Hepatic stellate cell (primary cell): ENCODE results near the gene FAF2.
"Not testable (repeated sequence)": the region's sequence is repeated elsewhere in the genome, so short reads cannot be mapped to it uniquely, and the experiment has no call there.

ENCODE experiments used
- DNase-seq: peaks from one replicate; pipeline ENCODE4 v3.0.0; 2011; ENCODE audit warnings: low spot score

FAF2 gene

GRCh38 chr5:176543428-176544182 lies 95.4 kb downstream of the FAF2 start:
- no peak for DNase-seq

- no peak for DNase-seq
These were observed 97.2 kb downstream of the FAF2 start for GRCh38 chr5:176545388-176545736.

GRCh38 chr5:176545737-176546509 lies 97.7 kb downstream of the FAF2 start:
- no peak for DNase-seq

- DNase-seq, result no peak
These were observed 99.6 kb downstream of the FAF2 start for GRCh38 chr5:176547802-176548201.

GRCh38 chr5:176548967-176549444 lies 100.8 kb downstream of the FAF2 start, which contains the start of gene CDHR2:
Gene CDHR2, plus strand, starts transcription at chr5:176549342. Its CDS starts 16,011 bp downstream, at chr5:176565353.
- DNase-seq, result no peak

- no peak for DNase-seq
These were observed 101.7 kb downstream of the FAF2 start for GRCh38 chr5:176549871-176550270.

GRCh38 chr5:176550275-176550831 lies 102.2 kb downstream of the FAF2 start:
- no peak for DNase-seq

- DNase-seq, result not testable (repeated sequence)
These were observed 102.8 kb downstream of the FAF2 start for GRCh38 chr5:176550937-176551336.

GRCh38 chr5:176552332-176552869 lies 104.2 kb downstream of the FAF2 start:
- DNase-seq, result no peak

GRCh38 chr5:176553260-176554085 lies 105.3 kb downstream of the FAF2 start:
- DNase-seq, result no peak

GRCh38 chr5:176557846-176558245 lies 109.7 kb downstream of the FAF2 start:
- no peak for DNase-seq
